ENCODE data around the gene POLA1.
A peak's percentile ranks its signal among the peaks of the same experiment; 100 is the strongest.

Gene POLA1

GRCh38 chrX:24979081-24979480 is 285.4 kb downstream of the POLA1 start:
- no peak for DNase-seq (ENCODE audit: low read depth)

- DNase-seq (ENCODE audit: low read depth) = no peak
Measured at GRCh38 chrX:24981030-24981429, 287.3 kb downstream of the POLA1 start.

- peak; percentile 33 for DNase-seq (ENCODE audit: low read depth)
Measured at GRCh38 chrX:24982306-24982965, 288.7 kb downstream of the POLA1 start.

DNA sequence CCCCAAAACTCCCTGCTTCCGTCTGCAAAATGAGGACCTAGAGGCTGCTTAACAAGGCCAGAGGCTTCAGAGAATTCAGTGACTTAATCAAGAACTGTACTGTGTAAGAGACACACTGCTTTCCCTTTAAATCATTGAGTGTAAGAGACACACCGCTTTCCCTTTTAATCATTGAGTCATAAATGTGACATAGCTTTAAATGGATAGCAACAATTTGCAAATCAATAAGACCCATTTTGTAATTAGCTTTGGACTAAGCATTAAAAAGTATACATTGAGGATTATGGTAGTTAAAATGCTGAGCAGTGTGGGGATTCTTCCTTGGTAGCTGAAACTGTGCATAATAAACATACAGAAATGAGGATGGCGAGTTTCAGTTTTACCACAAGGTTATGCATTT is 290.2 kb downstream of the POLA1 start:
- no peak for DNase-seq (ENCODE audit: low read depth)

DNA sequence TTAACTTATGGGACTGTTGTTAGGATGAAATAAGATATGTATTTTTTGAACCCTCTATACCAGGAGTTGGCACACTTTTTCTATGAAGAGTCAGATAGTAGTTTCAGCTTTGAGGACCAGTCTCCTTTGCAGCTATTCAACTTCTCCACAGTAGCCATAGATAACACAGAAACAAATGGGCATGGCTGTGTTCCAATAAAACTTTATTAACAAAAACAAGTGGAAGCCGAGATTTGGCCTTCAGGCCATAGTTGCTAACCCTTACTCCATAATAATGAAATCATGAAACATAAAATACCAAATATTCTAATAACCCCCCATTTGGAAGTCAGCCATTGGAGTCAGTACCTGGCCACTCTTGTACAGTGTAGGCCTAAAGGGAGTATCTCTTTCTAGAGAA is 291.4 kb downstream of the POLA1 start:
- no peak for DNase-seq (ENCODE audit: low read depth)

- no peak for DNase-seq (ENCODE audit: low read depth)
Measured at GRCh38 chrX:24987731-24988130, 294.0 kb downstream of the POLA1 start.

- no peak for DNase-seq (ENCODE audit: low read depth)
Measured at GRCh38 chrX:24988314-24988713, 294.6 kb downstream of the POLA1 start.

- no peak for DNase-seq (ENCODE audit: low read depth)
Measured at GRCh38 chrX:24990535-24990934, 296.8 kb downstream of the POLA1 start.

GRCh38 chrX:24993879-24994278 is 300.2 kb downstream of the POLA1 start:
- DNase-seq (ENCODE audit: low read depth) = no peak

GRCh38 chrX:24996096-24996709 is 302.5 kb downstream of the POLA1 start:
- no peak for DNase-seq (ENCODE audit: low read depth)

- DNase-seq (ENCODE audit: low read depth) = no peak
Measured at GRCh38 chrX:24999511-24999910, 305.8 kb downstream of the POLA1 start.

DNA sequence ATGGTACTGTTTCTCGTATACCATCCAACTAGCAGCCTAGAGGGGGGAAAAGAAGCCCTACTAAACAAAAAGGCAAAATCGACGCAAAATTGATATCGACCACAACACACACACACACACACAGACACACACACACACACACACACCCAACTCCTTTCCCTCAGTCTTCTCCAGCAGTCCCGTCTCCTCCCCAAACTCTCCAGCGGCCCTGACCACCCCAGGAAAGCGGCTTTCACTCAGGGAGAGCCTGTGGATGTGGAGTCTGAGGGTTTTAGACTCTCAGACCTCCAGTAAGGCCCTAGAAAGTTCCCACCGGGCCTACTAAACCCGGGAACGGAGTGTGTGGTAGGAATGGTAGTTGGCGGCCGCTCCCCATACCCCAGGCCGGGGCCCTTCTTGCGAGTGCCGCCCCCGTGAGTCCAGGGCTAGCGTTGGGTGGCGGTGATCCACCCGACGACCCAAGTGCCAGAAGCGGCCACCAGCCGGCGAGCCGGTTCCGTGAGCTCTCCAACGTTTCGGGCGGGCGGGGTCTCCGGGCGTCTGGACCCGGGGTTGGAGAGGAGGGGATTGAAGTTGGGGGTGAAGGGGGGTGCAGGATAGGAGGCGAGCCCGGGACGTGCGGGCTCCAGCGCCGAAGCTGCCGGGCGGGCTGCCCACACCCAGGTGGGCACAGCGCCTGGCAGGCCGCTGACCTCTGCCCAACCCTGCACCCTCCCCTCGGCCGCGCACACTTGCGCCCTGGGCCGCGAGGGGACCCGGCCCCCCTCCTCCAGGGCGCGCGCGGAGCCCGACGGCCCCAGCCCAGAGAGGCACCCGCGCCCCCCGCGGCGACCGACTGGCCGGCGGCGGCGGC is 308.3 kb downstream of the POLA1 start:
- no peak for DNase-seq (ENCODE audit: low read depth)

GRCh38 chrX:25002661-25003020 is 308.9 kb downstream of the POLA1 start:
- no peak for DNase-seq (ENCODE audit: low read depth)

GRCh38 chrX:25003066-25003849 is 309.5 kb downstream of the POLA1 start:
- DNase-seq (ENCODE audit: low read depth) = no peak

DNA sequence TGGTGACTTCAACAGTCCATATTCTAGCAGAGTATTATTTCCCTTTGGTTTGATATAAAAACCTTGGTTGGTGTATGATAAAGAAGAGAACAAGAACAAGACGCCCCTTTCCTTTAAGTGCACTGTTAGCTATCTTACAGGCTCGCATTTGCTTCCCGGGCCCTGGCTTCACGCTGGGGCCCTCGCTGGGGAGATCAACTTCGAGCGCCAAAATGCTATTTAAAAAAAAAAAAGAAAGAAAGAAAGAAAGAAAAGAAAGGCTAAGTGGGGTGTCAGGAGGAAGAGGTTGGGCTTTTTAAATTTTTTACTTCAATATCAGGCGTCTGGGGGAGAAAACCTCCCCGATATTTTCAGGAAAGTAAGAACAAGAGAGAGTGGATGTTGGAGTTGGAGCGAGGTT is 310.3 kb downstream of the POLA1 start:
- no peak for DNase-seq (ENCODE audit: low read depth)

DNA sequence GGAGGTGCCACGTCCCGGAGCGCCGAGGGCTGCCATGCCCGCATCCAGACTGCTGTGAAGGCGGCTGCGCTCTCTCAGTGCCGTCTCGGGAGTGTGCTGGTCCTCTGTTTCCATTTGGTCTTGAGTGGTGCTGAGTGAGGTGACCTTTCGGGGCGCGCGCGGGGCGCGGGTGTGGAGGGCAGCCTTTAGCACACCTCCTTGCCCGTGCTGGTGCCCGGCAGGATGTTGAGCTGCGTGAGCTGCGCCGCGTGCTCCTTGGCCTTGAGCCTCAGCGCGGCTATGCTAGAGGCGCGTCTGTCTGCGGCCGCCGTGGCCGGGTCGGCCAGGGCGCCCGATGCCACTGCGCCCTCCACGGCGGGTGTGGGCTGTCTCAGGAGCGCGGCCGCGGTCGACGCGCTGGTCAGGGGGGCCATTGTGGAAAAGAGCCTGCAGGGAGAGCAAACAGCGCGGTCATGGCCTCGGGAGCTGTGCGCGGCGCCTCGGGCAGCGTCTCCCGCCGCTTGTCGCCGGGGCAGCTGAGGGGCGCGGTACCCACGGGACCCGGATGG is 310.8 kb downstream of the POLA1 start:
- DNase-seq (ENCODE audit: low read depth) = no peak

GRCh38 chrX:25005034-25005381 is 311.3 kb downstream of the POLA1 start:
- no peak for DNase-seq (ENCODE audit: low read depth)

DNA sequence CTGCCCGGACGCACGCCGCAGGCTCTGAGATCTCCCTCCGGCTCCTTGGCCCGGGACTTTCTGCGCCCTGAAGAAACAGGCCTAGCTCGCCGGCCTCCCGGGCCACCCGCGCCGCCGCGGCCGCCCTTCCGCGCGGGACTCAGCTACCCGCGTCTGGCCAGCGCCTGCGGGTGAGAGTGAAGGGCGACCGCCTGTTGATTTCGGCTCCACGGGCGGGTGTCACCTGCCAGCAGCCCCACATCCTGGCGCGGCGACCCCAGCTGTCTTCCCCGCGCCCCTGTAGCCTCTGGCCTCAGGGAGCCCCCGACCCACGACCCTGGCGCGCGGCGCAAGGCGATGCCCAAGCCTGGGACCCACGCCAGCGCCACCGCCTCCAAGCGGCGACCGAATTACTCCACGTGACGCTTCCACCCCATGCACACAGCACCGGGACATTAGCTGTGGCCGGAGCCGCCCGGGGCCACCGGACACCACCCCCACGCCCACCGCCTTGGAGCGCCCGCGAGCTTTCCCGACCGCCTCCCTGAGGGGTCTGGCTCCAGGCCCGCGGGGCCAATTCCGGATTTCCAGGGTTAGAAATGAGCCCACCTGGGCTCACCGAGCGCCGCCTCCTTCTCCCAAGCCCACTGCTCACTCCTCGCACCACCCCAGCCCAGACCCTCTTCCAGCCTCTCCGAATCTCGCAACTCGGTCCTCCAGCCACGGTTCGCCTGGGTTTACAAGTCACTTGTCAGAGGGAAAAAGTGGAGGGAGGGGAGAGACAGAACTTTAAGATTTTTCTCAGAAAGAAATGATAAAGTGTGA is 311.9 kb downstream of the POLA1 start:
- DNase-seq (ENCODE audit: low read depth) = no peak

- DNase-seq (ENCODE audit: low read depth) = no peak
Measured at GRCh38 chrX:25006586-25007058, 312.9 kb downstream of the POLA1 start.

DNA sequence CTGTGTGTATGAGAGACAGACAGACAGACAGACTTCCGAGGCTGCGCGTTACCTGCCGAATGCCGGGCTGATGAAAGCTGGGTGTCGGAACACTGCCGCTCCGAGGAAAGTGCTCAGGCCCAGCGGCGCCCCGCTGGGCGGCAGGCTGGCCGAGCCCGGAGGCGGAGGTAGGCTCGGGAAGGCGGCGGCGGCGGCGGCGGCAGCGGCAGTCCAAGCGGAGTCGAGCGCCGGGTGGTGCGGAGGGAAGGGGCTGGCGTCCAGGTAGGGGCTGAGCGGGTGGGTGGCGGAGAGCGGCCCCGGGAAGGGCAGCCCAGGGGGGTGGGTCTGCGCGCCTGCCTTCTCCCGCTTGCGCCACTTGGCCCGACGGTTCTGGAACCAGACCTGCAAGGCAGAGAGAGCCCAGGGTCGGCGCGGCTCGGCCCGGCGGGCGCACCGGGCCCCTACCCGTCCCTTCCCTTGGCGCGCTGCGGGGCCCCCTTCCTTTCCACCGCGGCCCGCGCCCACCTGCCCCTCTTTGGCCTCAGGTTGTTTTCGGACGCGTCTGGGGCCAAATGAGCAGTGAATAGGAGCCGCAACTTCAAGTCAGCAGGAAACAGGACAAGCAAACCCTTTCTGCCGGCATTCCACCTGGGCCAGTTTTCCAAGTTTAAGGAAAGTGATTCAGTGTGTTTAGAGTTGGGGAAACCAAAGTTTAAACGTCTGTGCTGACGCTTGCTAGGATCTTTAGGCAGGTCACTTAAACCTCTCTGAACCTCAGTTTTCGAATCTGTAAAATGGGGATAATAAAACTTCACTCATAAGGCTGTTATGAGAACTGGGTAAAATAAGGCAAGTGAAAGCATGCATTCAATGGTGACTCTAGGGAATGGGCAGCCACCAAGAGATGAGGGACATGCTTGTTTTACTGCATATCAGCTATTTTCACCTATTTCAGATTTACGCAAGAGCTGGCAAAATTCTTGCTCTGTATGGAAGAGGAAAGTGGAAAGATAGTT is 313.6 kb downstream of the POLA1 start:
- no peak for DNase-seq (ENCODE audit: low read depth)

Measured in EH (cell line).